SKM-1 (cell line): ENCODE results near the gene KLHL13.
A peak's percentile ranks its signal among the peaks of the same experiment; 100 is the strongest.
"Not testable (repeated sequence)": the region's sequence is repeated elsewhere in the genome, so short reads cannot be mapped to it uniquely, and the experiment has no call there.

Experiments
- DNase-seq: peaks from one replicate; lab custom pipeline; 2025; ENCODE audit not compliant: unreplicated experiment; lab: John Stamatoyannopoulos, UW

KLHL13 gene

GRCh38 chrX:118116713-118117550 is at the start of gene KLHL13:
Gene KLHL13, minus strand, starts transcription at chrX:118116810. Its CDS starts 88,337 bp downstream, at chrX:118028473.
- peak; percentile 1 for DNase-seq

GRCh38 chrX:118164138-118164537 is 47.5 kb upstream of the KLHL13 start:
- no peak for DNase-seq

- DNase-seq, result no peak
Observed at GRCh38 chrX:118156953-118157608, 40.5 kb upstream of the KLHL13 start.

DNA sequence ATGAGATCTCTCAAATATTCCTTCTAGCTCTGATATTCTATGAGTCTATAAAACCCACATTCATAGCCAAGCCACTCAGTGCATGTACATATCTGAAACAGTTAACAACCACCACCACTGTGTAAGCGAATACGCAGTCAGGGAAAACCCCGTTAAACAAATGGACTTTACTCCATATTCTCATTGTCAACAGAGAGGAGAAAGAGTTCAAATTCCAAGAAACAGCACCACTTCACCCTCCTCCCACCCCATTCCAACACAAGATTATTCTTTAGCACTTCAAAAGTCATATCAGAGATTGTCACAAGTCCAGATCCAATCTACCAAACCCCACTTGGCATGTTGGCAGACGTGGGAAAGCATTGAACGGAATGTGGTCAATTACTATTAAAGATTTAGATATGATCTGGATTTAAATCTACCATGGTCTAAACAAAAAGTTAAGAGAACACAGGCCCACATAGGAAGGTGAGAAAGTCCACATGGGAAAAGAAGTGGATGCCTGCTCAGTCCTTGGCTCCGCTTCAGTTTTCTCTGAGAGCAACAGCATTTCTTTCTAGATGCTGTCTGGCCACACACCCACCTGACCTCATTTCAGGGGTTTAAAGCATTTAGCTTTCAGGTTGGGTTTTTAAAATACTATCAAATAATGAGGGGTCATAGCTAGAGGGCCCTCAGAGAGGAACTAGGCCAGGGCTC is 39.8 kb upstream of the KLHL13 start:
- DNase-seq, result no peak

DNA sequence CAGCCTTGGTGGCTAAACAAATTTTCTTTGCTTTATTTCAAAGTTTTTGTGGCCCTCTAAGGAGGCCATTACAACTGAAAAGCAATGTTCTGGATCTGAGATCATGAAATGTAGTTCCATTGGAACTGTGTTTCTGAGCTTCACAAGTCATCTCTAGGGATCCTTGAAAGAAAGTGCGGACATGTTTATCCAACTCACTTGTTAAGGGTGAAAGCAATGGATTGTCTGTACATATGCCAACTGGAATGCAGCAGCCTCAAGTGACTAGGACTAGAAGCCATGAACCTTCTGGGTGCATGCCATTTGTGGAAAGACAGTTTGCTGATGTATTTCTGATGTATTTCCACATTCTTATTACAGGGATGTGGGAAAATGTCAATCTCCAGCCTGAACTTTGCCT is 36.7 kb upstream of the KLHL13 start:
- DNase-seq, result no peak

DNA sequence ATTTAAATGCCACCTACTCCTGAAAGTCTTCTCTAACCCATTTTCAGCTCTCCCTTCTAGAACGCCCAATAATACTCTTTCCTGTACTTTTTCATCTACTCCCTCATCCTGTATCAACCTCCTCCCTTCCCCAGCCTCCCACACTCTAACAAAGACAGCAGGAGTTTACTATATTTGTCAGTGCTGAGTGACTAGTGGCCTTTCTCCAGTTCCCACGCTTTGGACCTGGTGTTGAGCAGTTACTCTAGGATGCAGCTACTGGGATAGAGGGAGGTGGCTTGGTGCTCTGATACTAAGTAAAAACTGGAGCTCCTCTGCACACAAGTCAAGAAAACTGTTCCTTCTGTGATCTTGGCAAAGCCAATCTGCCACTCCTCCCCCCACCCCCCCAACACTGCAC is 36.1 kb upstream of the KLHL13 start:
- no peak for DNase-seq

DNA sequence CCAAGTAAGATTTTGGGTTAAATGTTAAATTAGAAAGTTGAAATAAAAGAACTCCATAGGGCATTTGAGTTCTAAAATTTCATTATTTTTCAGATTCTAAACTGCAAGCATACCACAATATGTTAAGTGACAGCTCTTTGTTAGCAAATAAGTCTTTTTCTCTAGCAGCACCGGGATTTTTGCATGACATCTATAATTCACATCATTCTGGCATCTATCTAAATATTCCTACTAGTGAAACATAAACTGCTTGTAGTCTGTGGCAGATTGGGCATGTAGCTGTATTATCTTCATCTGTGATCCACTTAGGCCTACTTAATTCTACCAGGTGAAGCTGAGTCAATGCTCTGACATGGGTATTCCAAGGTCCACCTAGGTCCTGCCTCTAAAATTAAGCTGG is 32.1 kb upstream of the KLHL13 start:
- DNase-seq, result no peak

GRCh38 chrX:118147771-118148170 is 31.2 kb upstream of the KLHL13 start:
- not testable (repeated sequence) for DNase-seq

DNA sequence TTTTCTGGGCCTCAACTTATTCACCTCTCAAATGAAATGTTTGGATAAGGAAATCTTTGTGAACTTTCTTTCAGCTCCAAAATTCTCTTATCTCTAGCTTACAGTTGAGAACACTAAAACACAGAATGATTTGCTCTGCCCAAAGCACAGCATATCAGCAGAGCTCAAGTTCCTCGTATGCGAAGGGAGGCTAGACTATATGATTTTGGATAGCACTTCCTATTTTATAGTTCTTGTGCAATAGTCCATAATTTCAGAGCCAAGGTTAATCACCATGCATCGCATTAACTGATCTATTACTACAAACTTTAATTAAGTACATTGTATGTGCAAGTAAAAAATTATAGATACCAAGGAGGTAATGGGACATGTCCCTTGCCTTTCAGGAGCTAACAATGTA is 27.0 kb upstream of the KLHL13 start:
- DNase-seq, result no peak

DNA sequence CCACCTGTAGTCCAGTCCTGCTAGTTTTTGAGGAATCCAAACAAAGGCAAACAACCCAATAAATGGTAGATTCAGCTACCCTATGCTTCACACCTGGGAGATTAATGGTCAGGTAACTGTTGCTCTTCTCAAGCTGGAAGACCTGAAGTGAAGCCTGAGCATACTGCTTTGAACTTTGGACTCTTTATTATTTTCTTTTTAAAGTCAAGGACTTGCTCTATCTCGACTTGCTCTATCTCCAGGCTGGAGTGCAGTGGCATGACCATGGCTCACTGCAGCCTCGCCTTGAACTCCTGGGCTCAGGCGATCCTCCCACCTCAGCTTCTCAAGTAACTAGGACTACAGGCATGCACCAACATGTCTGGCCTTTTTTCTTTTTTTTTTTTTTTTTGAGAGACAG is 14.7 kb upstream of the KLHL13 start:
- DNase-seq, result no peak

GRCh38 chrX:118129681-118130080 is 13.1 kb upstream of the KLHL13 start:
- no peak for DNase-seq

DNA sequence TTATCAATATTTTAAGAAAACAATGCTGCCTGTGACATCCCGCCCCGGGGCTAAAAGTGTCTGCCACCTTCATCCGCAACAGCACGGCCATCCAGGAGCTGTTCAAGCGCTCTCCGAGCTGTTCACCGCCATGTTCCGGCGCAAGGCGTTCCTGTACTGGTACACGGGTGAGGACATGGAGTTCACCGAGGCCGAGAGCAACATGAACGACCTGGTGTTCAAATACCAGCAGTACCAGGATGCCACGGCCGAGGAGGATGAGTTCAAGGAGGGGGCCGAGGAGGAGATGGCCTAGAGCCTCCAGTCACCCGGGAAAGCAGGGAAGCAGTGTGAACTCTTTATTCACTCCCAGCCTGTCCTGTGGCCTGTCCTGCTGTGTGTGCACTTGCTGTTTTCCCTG is 12.1 kb upstream of the KLHL13 start:
- no peak for DNase-seq

- no peak for DNase-seq
Observed at GRCh38 chrX:118126286-118126685, 9.7 kb upstream of the KLHL13 start.

DNA sequence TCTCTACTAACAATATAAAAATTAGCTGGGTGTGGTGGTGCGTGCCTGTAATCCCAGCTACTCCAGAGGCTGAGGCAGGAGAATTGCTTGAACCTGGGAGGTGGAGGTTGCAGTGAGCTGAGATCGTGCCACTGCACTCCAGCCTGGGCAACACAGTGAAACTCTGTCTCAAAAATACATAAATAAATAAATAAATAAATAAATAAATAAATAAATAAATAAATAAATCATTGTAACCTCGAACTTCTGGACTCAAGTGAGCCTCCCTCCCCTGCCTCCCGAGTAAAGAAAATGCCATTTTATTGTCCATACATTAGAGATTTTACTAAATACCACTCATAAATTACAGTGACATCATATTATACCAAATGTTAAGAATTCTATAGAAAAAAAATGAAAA is 7.6 kb upstream of the KLHL13 start:
- DNase-seq, result not testable (repeated sequence)

DNA sequence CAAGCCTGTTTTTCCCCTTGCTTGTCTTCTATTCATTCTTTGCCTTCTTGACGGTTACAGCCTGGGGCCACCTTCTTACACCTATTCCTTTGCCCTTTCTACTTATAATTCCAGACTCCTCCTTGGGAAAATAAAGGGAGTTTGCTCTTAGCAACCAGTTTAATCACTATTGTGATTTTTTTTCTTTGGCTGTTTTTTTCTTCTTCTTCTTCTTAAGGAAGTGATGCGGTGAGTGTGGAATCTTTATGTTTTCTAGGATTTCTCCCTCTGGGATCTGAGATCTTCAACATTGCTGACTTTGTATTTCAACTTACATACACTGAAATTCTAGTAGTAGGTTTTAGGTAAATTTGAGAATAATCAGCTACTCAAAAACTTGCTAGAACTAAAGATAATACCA is 1.1 kb upstream of the KLHL13 start:
- no peak for DNase-seq

DNA sequence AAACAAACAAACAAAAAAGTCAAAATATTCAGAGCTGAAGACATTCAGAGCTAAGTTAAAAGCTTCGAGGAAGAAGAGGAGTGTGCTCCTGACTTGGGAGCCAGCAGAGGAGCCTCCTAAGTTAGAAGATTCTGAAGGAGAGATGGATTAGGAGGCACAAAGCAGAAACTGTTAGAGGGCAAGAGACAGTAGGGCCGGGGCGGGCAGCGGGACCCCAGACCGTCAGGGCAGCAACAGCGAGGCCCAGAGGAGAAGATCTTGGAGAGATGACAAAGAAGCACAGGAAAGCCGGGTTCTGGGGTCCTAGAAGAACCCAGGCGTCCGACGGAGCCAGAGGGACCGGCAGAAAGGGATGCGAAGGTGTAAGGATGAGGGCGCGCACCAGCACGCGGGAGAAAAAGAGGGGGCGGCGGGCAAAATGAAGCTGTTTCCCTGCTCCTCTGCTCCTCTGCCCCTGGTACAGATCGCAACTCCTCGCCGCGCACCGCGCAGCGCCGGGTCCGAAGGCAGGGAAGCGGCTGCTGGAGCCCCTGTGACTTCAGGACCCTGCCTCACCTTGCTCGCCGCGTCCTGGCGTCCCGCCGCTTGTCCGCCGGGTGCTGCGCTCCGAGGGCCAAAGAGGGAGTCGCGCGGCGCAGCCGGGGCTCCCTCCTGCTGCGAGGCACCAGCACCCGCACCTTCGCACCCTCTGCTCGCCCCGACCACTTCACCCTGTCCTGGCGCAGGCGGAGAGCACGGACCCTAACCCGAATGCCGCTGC is 477 bp downstream of the KLHL13 start:
- DNase-seq, result no peak

GRCh38 chrX:118114971-118115370 is 1.6 kb downstream of the KLHL13 start:
- no peak for DNase-seq

DNA sequence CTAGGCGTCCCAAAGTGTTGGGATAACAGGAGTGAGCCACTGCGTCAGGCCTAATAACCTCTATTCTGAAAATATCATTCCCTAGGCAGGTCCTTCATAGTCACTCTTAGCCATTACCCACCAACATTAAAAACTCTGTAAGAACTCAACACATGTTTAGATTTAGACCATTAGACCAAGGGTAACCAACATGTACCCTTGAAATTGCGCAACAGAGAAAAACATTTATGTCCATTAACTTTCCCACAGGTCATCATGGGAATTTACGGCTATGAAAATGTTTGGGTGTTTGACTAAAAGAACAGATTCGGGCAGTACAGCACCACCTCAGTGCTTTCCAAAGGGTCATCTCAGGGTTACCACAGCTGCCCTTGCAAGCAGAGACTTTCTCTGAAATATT is 7.5 kb downstream of the KLHL13 start:
- DNase-seq, result no peak

- no peak for DNase-seq
Observed at GRCh38 chrX:118108304-118108703, 8.3 kb downstream of the KLHL13 start.

DNA sequence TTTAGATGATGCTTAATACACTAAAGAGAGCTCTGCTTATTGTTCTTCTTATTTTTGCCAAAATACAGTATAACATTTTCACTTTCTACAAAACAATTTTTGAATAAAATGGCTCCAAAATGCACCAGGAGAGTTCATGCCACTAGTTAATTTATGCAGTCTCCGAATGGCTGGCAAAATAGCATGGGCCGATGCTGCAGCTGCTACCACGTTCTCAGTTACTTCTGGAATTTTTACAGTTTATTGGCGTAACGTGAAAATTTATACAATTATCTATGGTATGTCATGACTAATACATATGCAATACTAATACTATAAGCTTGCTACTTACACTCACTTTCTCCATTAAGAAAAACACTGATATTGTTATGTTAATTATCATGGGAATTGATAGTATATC is 16.5 kb downstream of the KLHL13 start:
- DNase-seq, result no peak

- DNase-seq, result no peak
Observed at GRCh38 chrX:118088084-118088483, 28.5 kb downstream of the KLHL13 start.
